RPMI7951 (cell line): ENCODE data around the gene C7orf57. TPM values are rescaled to one million over a fixed set of nuclear protein-coding genes. Genes with fewer than 3 reads are reported as not detected.
"Not testable (repeated sequence)": the region's sequence is repeated elsewhere in the genome, so short reads cannot be mapped to it uniquely, and the experiment has no call there.

Source experiments
- DNase-seq: peaks from one replicate; pipeline ENCODE4 v3.0.0-alpha.2; 2012; ENCODE audit warnings: low read depth
- total RNA-seq: library from RNA; depleted of rRNA; stranded (reverse); fragments of >200 nt; shearing (Covaris generic); gene quantifications from 2 replicates; pipeline ENCODE4 v1.2.3, GENCODE V29; 2014; rRNA removed

The C7orf57 gene
- total RNA-seq: 0.59 and 1.4 TPM in 2 replicates

GRCh38 chr7:48035301-48035966, at the start of gene C7orf57:
C7orf57 (plus strand) TSS chr7:48035543; CDS start chr7:48036309, 766 bp downstream.
- DNase-seq: peak; percentile 93

GRCh38 chr7:47988496-47989386, 46.6 kb upstream of the C7orf57 start:
- peak; percentile 35 for DNase-seq

- DNase-seq: not testable (repeated sequence)
These were observed 45.5 kb upstream of the C7orf57 start for GRCh38 chr7:47989607-47990400.

GRCh38 chr7:47990592-47990991, 44.8 kb upstream of the C7orf57 start:
- DNase-seq: no peak

GRCh38 chr7:47991270-47991669, 44.1 kb upstream of the C7orf57 start:
- DNase-seq: no peak

GRCh38 chr7:47991741-47992311, 43.5 kb upstream of the C7orf57 start:
- peak; percentile 88 for DNase-seq

GRCh38 chr7:47992446-47992845, 42.9 kb upstream of the C7orf57 start:
- DNase-seq: peak; percentile 29

- DNase-seq: no peak
These were observed 35.9 kb upstream of the C7orf57 start for GRCh38 chr7:47999413-47999812.

- peak; percentile 41 for DNase-seq
These were observed 35.2 kb upstream of the C7orf57 start for GRCh38 chr7:48000164-48000563.

GRCh38 chr7:48004032-48004431, 31.3 kb upstream of the C7orf57 start:
- DNase-seq: no peak

GRCh38 chr7:48004638-48005037, 30.7 kb upstream of the C7orf57 start:
- DNase-seq: no peak

- no peak for DNase-seq
These were observed 28.5 kb upstream of the C7orf57 start for GRCh38 chr7:48006866-48007265.

GRCh38 chr7:48009257-48009656, 26.1 kb upstream of the C7orf57 start:
- no peak for DNase-seq

- DNase-seq: no peak
These were observed 25.4 kb upstream of the C7orf57 start for GRCh38 chr7:48009954-48010353.

- no peak for DNase-seq
These were observed 24.0 kb upstream of the C7orf57 start for GRCh38 chr7:48011323-48011722.

GRCh38 chr7:48011951-48012350, 23.4 kb upstream of the C7orf57 start:
- peak; percentile 35 for DNase-seq

GRCh38 chr7:48016641-48017040, 18.7 kb upstream of the C7orf57 start:
- DNase-seq: no peak

- no peak for DNase-seq
These were observed 17.7 kb upstream of the C7orf57 start for GRCh38 chr7:48017674-48018073.

GRCh38 chr7:48025624-48026023, 9.7 kb upstream of the C7orf57 start:
- no peak for DNase-seq

GRCh38 chr7:48028938-48029337, 6.4 kb upstream of the C7orf57 start, which contains the start of gene SUN3:
SUN3 (minus strand) TSS chr7:48029107; CDS start chr7:48028938, 169 bp downstream.
- DNase-seq: no peak

- DNase-seq: no peak
These were observed 4.2 kb upstream of the C7orf57 start for GRCh38 chr7:48031111-48031510.

GRCh38 chr7:48033922-48034321, 1.4 kb upstream of the C7orf57 start:
- no peak for DNase-seq
